ENCODE results near the gene AARS1. TPM values are rescaled to one million over a fixed set of nuclear protein-coding genes. Genes with fewer than 3 reads are reported as not detected.
"Not testable (repeated sequence)": the region's sequence is repeated elsewhere in the genome, so short reads cannot be mapped to it uniquely, and the experiment has no call there.

AARS1 gene
- total RNA-seq, 4 donors from 2014 or later = 76.9 to 109 (median 81.6) TPM

DNA sequence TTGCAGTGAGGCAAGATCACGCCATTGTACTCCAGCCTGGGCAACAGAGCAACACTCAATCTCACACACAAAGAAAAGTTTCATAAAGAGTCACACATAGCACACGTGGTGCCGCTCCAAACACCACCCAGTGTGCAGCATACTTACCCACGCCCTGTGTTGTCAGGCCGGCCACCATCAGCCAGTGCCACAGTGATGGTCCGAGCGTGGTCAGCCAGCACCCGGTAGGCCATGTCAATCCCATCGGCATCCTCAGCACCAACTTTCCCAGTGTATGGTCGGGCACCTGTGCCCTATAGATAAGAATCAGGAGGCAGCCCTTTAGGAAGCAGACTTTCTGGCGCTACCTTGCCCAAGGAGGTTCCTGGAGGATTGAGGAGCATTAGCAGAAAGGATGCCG is 19.8 kb downstream of the AARS1 start:
- H3K4me3 ChIP-seq = no peak overlapping the region
- 78% methylated on average over 6 of the region's 12 CpGs; no CpG with 5 or more reads in 1 of the 2 donors for WGBS, 2 donors (ENCODE audit: low coverage in 1 of 2)
- no peak overlapping the region for H3K27ac ChIP-seq
- no peaks in the 10 kb centered on the region for H3K4me1 ChIP-seq
- no peak for TF ChIP-seq POLR2A (IDR thresholded peaks at IDR 0.05)
- TF ChIP-seq, protein P1, sequence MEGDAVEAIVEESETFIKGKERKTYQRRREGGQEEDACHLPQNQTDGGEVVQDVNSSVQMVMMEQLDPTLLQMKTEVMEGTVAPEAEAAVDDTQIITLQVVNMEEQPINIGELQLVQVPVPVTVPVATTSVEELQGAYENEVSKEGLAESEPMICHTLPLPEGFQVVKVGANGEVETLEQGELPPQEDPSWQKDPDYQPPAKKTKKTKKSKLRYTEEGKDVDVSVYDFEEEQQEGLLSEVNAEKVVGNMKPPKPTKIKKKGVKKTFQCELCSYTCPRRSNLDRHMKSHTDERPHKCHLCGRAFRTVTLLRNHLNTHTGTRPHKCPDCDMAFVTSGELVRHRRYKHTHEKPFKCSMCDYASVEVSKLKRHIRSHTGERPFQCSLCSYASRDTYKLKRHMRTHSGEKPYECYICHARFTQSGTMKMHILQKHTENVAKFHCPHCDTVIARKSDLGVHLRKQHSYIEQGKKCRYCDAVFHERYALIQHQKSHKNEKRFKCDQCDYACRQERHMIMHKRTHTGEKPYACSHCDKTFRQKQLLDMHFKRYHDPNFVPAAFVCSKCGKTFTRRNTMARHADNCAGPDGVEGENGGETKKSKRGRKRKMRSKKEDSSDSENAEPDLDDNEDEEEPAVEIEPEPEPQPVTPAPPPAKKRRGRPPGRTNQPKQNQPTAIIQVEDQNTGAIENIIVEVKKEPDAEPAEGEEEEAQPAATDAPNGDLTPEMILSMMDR (IDR thresholded peaks at IDR 0.05) = no peak
- no peak for ATAC-seq
- peaks cover 0 to 100% of the 10 kb centered on the region in 2 donors for H3K36me3 ChIP-seq
- no peaks in the 10 kb centered on the region for H3K9me3 ChIP-seq
- H3K27me3 ChIP-seq = no peaks in the 10 kb centered on the region

DNA sequence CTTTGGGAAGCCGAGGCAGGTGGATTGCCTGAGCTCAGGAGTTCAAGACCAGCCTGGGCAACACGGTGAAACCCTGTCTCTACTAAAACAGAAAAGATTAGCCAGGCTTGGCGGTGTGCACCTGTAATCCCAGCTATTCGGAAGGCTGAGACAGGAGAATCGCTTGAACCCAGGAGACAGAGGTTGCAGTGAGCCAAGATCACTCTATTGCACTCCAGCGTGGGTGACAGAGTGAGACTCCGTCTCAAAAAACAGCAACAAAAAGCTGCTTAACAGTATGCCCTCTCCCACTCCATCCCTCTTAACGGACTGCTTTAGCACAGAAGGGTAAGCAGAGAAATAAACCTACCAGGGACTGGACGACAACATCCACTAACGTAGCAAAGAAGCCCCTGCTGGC is 21.4 kb downstream of the AARS1 start:
- H3K36me3 ChIP-seq = peaks cover 0 to 100% of the 10 kb centered on the region in 2 donors
- H3K4me1 ChIP-seq, H3K4me3 ChIP-seq, H3K27ac ChIP-seq, H3K27me3 ChIP-seq, H3K9me3 ChIP-seq, ATAC-seq: not testable (repeated sequence)
- WGBS, 2 donors (ENCODE audit: low coverage in 1 of 2) = 77 to 87% methylated on average over 4 to 6 of the region's 10 CpGs

DNA sequence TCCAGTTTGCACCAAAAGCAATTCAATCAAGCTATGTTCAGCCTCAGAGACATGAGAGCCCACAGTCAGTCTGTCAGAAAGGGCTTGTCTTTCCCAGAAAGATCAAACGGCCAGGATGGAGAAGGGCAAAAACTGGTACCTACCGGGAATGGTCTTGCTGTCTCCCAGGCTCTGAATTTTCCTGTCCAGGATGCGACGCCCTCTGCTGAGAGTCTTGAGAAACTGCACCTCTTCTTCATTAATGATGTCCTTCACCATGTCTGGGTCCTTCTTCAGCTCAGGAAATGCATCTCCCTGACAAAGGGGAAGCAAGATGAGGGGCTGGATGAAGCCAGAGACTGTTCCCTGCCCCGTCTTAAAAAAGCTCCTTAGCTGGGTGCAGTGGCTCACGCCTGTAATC is 21.8 kb downstream of the AARS1 start:
- H3K4me3 ChIP-seq = no peak overlapping the region
- 28 to 30% methylated on average over 2 to 4 of the region's 6 CpGs for WGBS, 2 donors (ENCODE audit: low coverage in 1 of 2)
- no peak for TF ChIP-seq EP300 (IDR thresholded peaks at IDR 0.05)
- TF ChIP-seq POLR2AphosphoS5 (IDR thresholded peaks at IDR 0.05) = no peak
- TF ChIP-seq, protein P1 (IDR thresholded peaks at IDR 0.05) = peak in 3 of 4 experiments; percentile 32 to 56 (median 36)
- TF ChIP-seq POLR2A (IDR thresholded peaks at IDR 0.05) = no peak
- H3K36me3 ChIP-seq = peaks cover 0 to 100% of the 10 kb centered on the region in 2 donors
- no peaks in the 10 kb centered on the region for H3K9me3 ChIP-seq
- no peak overlapping the region for H3K27ac ChIP-seq
- no peak for ATAC-seq
- H3K4me1 ChIP-seq = no peaks in the 10 kb centered on the region
- H3K27me3 ChIP-seq = no peaks in the 10 kb centered on the region

DNA sequence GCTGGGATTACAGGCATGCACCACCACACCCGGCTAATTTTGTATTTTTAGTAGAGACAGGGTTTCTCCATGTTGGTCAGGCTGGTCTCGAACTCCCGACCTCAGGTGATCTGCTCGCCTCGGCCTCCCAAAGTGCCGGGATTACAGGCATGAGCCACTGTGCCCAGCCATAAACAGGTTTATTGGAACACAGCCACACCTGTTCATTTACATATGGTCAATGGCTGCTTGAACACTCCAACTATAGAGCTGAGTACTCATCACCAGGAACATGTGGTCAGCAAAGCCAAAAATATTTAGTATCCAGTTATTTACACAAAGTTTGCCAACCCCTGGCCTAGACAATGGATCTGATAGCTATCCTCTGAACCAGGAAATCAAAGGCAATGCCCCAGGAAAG is 29.4 kb downstream of the AARS1 start:
- peaks cover 0 to 100% of the 10 kb centered on the region in 2 donors for H3K36me3 ChIP-seq
- not testable (repeated sequence) for ATAC-seq, H3K27me3 ChIP-seq, H3K27ac ChIP-seq, H3K4me3 ChIP-seq, H3K9me3 ChIP-seq, H3K4me1 ChIP-seq
- WGBS, 2 donors (ENCODE audit: low coverage in 1 of 2) = 89 to 100% methylated on average over 1 to 5 of the region's 6 CpGs

DNA sequence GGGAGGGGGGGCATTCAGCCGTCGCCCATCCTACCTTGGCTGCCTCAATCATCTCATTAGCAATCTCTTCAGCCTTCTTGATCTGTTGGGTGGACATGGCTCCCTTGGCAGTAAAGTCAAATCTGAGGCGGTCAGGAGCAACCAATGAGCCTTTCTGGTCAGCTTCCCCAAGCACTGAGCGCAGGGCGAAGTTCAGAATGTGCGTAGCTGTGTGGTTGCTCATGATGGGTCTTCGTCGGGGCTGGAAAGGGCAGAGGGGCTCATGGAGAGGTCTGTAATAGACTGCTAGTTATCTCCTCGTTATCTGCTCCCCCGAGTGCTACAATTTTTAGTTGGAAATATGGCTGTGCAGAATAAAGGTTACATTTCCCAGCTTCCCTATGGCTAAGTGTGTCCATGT is 30.4 kb downstream of the AARS1 start:
- H3K36me3 ChIP-seq = peaks cover 0 to 100% of the 10 kb centered on the region in 2 donors

DNA sequence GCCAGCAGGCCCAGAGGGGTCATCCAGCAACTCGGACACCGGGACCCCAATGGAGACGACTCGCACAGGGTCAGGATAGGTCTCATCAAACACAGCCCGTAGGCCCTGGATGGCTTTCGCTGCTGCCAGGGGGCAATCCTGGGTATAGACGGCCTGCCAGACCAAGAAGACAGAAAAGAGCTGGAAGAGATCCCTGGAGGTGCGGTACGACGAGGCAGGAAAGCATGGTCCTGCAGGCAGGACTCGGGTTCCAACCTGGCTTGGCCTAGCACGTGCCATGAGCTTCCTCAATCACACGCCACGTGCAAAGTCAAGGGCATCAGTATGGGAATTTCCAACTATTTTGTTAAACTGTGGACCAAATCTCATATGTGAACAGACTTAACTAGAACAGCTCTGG is 31.2 kb downstream of the AARS1 start:
- Histone ChIP-seq H3K27me3 (no peaks in the 10 kb centered on the region), H3K27ac (no peak overlapping the region), H3K4me1 (no peaks in the 10 kb centered on the region), H3K4me3 (no peak overlapping the region), H3K9me3 (no peaks in the 10 kb centered on the region), H3K36me3 (peaks cover 0 to 100% of the 10 kb centered on the region in 2 donors)
- TF ChIP-seq POLR2AphosphoS5 (IDR thresholded peaks at IDR 0.05) (no peak), EP300 (IDR thresholded peaks at IDR 0.05) (no peak), POLR2A (IDR thresholded peaks at IDR 0.05) (no peak)
- TF ChIP-seq, protein P1 (IDR thresholded peaks at IDR 0.05) = no peak
- WGBS, 2 donors (ENCODE audit: low coverage in 1 of 2) = 100% methylated on average over 1 of the region's 14 CpGs; no CpG with 5 or more reads in 1 of the 2 donors
- no peak for ATAC-seq

More for the DNA sequence above, 30.4 kb downstream of the AARS1 start:
- no peaks in the 10 kb centered on the region for H3K9me3 ChIP-seq
- no peaks in the 10 kb centered on the region for H3K4me1 ChIP-seq
- no peak for ATAC-seq
- TF ChIP-seq EP300 (IDR thresholded peaks at IDR 0.05) (no peak), POLR2AphosphoS5 (IDR thresholded peaks at IDR 0.05) (no peak), POLR2A (IDR thresholded peaks at IDR 0.05) (no peak)
- TF ChIP-seq, protein P1 (IDR thresholded peaks at IDR 0.05) = no peak
- no peaks in the 10 kb centered on the region for H3K27me3 ChIP-seq
- 92 to 100% methylated on average over 2 to 3 of the region's 10 CpGs for WGBS, 2 donors (ENCODE audit: low coverage in 1 of 2)
- H3K27ac ChIP-seq = no peak overlapping the region
- H3K4me3 ChIP-seq = no peak overlapping the region

Data from gastroesophageal sphincter (tissue), 4 donors.